Activated CD8-positive, alpha-beta memory T cell treated with anti-CD3 and anti-CD28 coated beads, Interleukin-2, amount 50 U/mL, for 24 hours (primary cell): ENCODE measurements around the gene AKAIN1.

Experiments
- DNase-seq: peaks from one replicate; pipeline ENCODE4 v3.0.0-alpha.2; 2020; ENCODE audit errors: extremely low read depth

The AKAIN1 gene

DNA sequence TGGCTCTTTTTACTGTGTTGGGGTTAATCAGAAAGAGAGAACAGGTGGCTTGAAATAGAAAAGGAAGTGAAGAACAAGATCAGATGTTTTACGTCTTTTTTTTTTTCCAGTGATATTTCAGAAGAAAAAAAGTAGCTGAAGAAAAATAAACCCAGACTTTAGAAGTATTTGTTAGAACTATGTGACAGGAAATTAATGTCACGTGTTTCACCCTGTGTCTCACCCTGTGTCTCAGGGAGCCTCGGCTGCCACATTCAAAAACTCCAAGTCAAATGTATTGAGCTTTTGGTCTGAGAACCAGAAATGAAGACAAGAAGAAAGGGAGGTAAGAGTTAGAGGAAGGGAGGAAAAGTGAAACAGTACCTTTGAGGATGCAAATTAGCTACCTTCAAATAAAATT is 38.0 kb downstream of the AKAIN1 start:
- no peak for DNase-seq

GRCh38 chr18:5158587-5158986 is 38.5 kb downstream of the AKAIN1 start:
- DNase-seq: no peak

GRCh38 chr18:5158172-5158571 is 38.9 kb downstream of the AKAIN1 start:
- no peak for DNase-seq

GRCh38 chr18:5155907-5156287 is 41.2 kb downstream of the AKAIN1 start:
- no peak for DNase-seq

GRCh38 chr18:5155218-5155906 is 41.7 kb downstream of the AKAIN1 start:
- DNase-seq: no peak

- DNase-seq: no peak
Observed at GRCh38 chr18:5152343-5153020, 44.6 kb downstream of the AKAIN1 start.

- no peak for DNase-seq
Observed at GRCh38 chr18:5150894-5151293, 46.2 kb downstream of the AKAIN1 start.

GRCh38 chr18:5146093-5146492 is 51.0 kb downstream of the AKAIN1 start:
- DNase-seq: no peak

- no peak for DNase-seq
Observed at GRCh38 chr18:5145168-5145825, 51.8 kb downstream of the AKAIN1 start.

GRCh38 chr18:5144629-5145028 is 52.4 kb downstream of the AKAIN1 start:
- no peak for DNase-seq

GRCh38 chr18:5142859-5143258 is 54.2 kb downstream of the AKAIN1 start:
- no peak for DNase-seq

- DNase-seq: no peak
Observed at GRCh38 chr18:5142131-5142530, 54.9 kb downstream of the AKAIN1 start.

- DNase-seq: no peak
Observed at GRCh38 chr18:5137261-5137660, 59.8 kb downstream of the AKAIN1 start.

GRCh38 chr18:5132987-5133386 is 64.1 kb downstream of the AKAIN1 start:
- no peak for DNase-seq

DNA sequence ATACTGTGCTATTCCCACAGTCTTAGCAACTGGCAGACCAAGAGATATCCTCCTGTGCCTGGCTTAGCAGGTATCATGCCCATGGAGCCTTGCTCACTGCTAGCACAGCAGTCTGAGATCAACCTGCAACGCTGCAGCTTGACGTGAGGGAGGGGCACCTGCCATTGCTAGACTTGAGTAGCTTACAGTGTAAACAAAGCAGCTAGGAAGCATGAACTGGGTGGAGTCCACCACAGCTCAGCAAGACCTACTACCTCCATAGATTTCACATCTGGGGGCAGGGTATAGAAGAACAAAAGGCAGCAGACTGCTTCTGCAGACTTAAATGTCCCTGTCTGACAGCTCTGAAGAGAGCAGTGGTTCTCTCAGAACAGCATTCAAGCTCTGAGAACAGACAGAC is 74.8 kb downstream of the AKAIN1 start:
- DNase-seq: no peak

DNA sequence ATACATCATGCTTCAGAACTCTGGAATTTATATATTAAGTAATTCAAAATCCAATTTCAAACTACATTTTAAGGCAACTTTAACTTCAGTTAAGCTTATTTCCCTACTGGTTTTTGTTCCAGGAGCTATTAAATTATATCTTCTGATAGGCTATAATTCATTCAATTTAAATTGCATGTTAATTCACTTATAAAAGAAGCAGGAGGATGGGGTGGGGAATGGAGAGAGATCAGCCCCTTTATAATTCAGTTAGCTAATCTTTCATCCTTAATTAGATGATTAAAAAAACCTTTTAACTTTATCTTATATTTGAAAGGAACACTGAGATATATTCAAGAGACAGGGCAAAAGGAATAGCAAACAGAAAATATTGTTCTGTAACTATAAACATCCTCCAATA is 86.8 kb downstream of the AKAIN1 start:
- DNase-seq: no peak

- DNase-seq: no peak
Observed at GRCh38 chr18:5107988-5108387, 89.1 kb downstream of the AKAIN1 start.

GRCh38 chr18:5106730-5107129 is 90.3 kb downstream of the AKAIN1 start:
- DNase-seq: no peak

DNA sequence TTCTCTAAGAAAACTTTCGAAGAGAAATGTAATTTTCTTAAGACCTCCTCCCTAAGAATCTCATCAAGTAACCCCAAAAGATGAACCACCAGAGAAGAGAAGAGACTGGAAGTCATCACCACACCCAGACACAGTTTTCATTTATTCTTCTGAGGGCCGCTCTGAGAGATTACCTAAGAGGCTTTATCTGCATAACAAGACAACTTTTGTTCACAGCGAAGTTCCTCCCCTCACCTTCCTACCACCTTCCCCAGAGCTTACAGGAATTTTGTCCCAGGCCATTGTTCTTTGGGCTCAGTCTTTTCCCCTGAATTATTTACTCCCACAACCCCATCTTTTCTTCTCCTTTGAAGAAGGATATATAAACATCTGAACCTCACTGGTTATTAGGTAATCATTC is 92.8 kb downstream of the AKAIN1 start:
- no peak for DNase-seq

DNA sequence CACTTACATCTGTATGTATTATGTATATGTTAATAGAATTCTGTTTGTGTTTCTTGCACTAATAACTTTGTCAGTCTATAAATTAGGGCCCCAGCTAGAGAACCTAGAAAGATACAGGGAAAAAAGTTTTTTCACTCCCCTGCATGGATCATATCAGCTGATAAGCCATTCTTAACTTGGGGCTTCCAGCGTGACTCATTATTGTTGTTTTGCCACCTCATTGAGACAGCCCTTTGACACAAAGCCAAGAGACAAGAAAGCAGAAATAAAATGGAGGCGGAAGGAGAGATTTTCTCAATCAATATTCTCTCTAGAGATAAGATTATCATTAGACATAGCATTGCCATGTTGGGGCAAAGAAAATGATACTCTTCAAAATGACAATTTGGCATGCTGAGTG is 93.4 kb downstream of the AKAIN1 start:
- no peak for DNase-seq

DNA sequence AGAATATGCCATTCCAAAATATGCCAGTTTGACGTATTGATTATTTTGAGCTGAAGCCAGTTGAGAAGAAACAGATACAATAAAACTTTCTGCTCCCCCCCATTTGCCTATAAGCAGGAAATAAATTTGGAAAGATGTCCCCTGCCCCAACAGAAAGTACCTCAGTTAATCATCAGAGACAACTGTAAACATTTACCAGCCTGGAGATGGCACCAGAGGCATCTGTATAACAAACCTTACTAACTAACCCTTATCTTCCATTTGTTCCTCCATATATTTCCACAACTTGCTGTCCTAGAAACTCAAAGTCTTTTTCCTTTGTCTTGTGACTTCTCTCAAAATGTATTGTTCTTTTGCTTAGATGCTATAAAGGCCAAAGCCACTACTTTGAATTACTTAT is 93.8 kb downstream of the AKAIN1 start:
- DNase-seq: no peak

GRCh38 chr18:5097116-5097703 is 99.8 kb downstream of the AKAIN1 start:
- DNase-seq: no peak

DNA sequence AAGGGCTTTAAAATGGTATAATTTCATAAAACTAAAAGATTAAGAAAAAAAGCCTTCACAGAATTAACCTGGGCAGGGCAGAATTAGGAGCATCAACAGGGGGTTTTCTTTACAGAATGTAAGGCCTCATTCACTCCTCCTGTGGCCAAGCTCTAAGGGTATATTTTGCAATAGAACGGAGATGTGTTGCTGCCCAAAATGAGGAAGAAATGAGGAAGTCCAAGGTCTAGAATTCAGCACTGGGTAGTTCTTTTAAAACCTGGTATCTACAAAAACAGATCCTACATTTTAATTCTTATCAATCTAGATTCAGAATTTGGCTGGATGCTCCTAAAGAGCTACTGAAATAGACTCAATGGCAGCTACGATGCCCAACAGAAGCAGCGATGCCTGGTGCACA is 101.8 kb downstream of the AKAIN1 start:
- no peak for DNase-seq
